ENCODE data around the gene STT3B.

Gene STT3B

GRCh38 chr3:31639828-31640227 lies 107.1 kb downstream of the STT3B start:
- no peak for TF ChIP-seq CTCF (IDR thresholded peaks at IDR 0.05; ENCODE audit: low read depth, low read length)

GRCh38 chr3:31645256-31645655 lies 112.5 kb downstream of the STT3B start:
- no peak for TF ChIP-seq CTCF (IDR thresholded peaks at IDR 0.05; ENCODE audit: low read depth, low read length)
- H3K4me3 ChIP-seq (ENCODE audit: low read depth, low read length): no peak overlapping the region

More at GRCh38 chr3:31639828-31640227, 107.1 kb downstream of the STT3B start:
- H3K4me3 ChIP-seq (ENCODE audit: low read depth, low read length): no peak overlapping the region

- no peak for TF ChIP-seq CTCF (IDR thresholded peaks at IDR 0.05; ENCODE audit: low read depth, low read length)
- H3K4me3 ChIP-seq (ENCODE audit: low read depth, low read length): no peak overlapping the region
Observed at GRCh38 chr3:31648286-31648968, 115.7 kb downstream of the STT3B start.

GRCh38 chr3:31652296-31652695 lies 119.6 kb downstream of the STT3B start:
- TF ChIP-seq CTCF (IDR thresholded peaks at IDR 0.05; ENCODE audit: low read depth, low read length): no peak
- no peak overlapping the region for H3K4me3 ChIP-seq (ENCODE audit: low read depth, low read length)

GRCh38 chr3:31653464-31653863 lies 120.7 kb downstream of the STT3B start:
- TF ChIP-seq CTCF (IDR thresholded peaks at IDR 0.05; ENCODE audit: low read depth, low read length): no peak
- no peak overlapping the region for H3K4me3 ChIP-seq (ENCODE audit: low read depth, low read length)

GRCh38 chr3:31654998-31655397 lies 122.3 kb downstream of the STT3B start:
- no peak for TF ChIP-seq CTCF (IDR thresholded peaks at IDR 0.05; ENCODE audit: low read depth, low read length)
- no peak overlapping the region for H3K4me3 ChIP-seq (ENCODE audit: low read depth, low read length)

GRCh38 chr3:31659246-31659645 lies 126.5 kb downstream of the STT3B start:
- TF ChIP-seq CTCF (IDR thresholded peaks at IDR 0.05; ENCODE audit: low read depth, low read length): no peak
- H3K4me3 ChIP-seq (ENCODE audit: low read depth, low read length): no peak overlapping the region
